Upper lobe of left lung (tissue), 6 donors: ENCODE data around the gene SDK1. TPM values are rescaled to one million over a fixed set of nuclear protein-coding genes. Genes with fewer than 3 reads are reported as not detected.

Experiments
- ATAC-seq, 2 donors: fragments of 200-7000 bp; cut with Tn5 transposase; one replicate each; pipeline ENCODE4 v1.9.1; 2022; ENCODE audit warnings: mild to moderate bottlenecking in 2 of 2, moderate library complexity in 2 of 2; ENCODE audit not compliant: low FRiP score in 2 of 2
- DNase-seq, 2 donors: peaks; one replicate each; pipeline ENCODE4 v3.0.0-alpha.2; 2019 to 2020
- H3K27ac ChIP-seq, 4 donors: fragments of 200-600 bp; sonication (generic); one replicate each; pipeline ENCODE4 v1.5.1; 2016 to 2019
- H3K27me3 ChIP-seq, 4 donors: fragments of 200-600 bp; sonication (generic); one replicate each; pipeline ENCODE4 v1.5.1; 2017 to 2019
- H3K36me3 ChIP-seq, 4 donors: fragments of 200-600 bp; sonication (generic); one replicate each; pipeline ENCODE4 v1.5.1; 2016 to 2019
- H3K4me1 ChIP-seq, 4 donors: fragments of 200-600 bp; sonication (generic); one replicate each; pipeline ENCODE4 v1.5.1; 2018 to 2019
- H3K4me3 ChIP-seq, 4 donors: fragments of 200-600 bp; sonication (generic); one replicate each; pipeline ENCODE4 v1.5.1; 2017 to 2019; ENCODE audit warnings: mild to moderate bottlenecking in 2 of 4, moderate library complexity in 1 of 4
- H3K9me3 ChIP-seq, 4 donors: fragments of 200-600 bp; sonication (generic); one replicate each; pipeline ENCODE4 v1.5.1; 2018 to 2019
- CTCF ChIP-seq, 6 experiments: fragments of 450-650 bp in 4 of 6; fragments of 200-600 bp in 2 of 6; sonication (generic) in 2 of 6; IDR thresholded peaks; one replicate each; pipeline ENCODE4 v1.5.1; 2016 to 2019; ENCODE audit warnings: antibody characterized with exemption in 6 of 6
- EP300 ChIP-seq, 4 donors: sonication (generic); formaldehyde crosslinking; IDR thresholded peaks; one replicate each; pipeline ENCODE4 v1.5.1; 2017; ENCODE audit warnings: antibody characterized with exemption in 4 of 4, control low read depth in 2 of 4
- POLR2A ChIP-seq, 4 donors: fragments of 450-650 bp; IDR thresholded peaks; one replicate each; pipeline ENCODE4 v1.5.1; 2016 to 2017; ENCODE audit warnings: antibody characterized with exemption in 4 of 4, mild to moderate bottlenecking in 2 of 4
- POLR2AphosphoS5 ChIP-seq, 2 donors: sonication (generic); formaldehyde crosslinking; IDR thresholded peaks; one replicate each; pipeline ENCODE4 v1.5.1; 2017; ENCODE audit warnings: antibody characterized with exemption in 2 of 2
- WGBS, 2 donors: methylation state at CpG; one replicate each; pipeline ENCODE4 v1.1.5; 2017 to 2018; 5-methylcytosine and 5-hydroxymethylcytosine counted together
- total RNA-seq, 6 donors: library from RNA; depleted of rRNA in 4 of 6; stranded (reverse); fragments of >200 nt in 4 of 6; gene quantifications; one replicate each; pipeline versions ENCODE4 v1.1.0 to v1.2.1, GENCODE V29; 2016 to 2021
- donor health status: DM: no; HTN: no; CAD: no; lungs with moderate emphysema.
- donor health status: DM: no; HTN: yes; CAD: no; lungs with severe emphysema.

The SDK1 gene
- total RNA-seq, 6 donors from 2014 or later, result 9.3 to 90.1 (median 11.8) TPM

DNA sequence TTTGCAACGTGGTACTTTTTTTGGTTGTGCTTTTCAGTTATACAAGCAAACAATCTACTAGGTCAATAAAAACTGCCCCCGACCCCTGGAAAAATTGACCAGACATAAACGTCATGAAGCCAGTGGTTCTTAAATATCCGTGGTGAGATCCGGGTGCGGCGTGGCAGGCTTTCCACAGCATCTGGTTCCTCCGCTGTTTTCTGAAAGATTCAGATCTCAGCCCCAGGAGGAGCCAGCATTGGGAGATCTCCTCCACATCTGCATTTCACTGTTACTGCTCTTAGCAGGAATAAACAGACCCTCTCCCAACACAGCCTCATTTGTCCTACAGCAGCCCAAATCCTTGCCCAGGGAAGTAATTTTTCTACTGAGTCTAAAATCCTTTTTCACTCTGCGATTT lies 716.7 kb downstream of the SDK1 start:
- Histone ChIP-seq H3K27me3 (no peaks in the 10 kb centered on the region), H3K4me3 (no peak overlapping the region), H3K36me3 (no peaks in the 10 kb centered on the region), H3K9me3 (peaks cover 0 to 10% (median 7%) of the 10 kb centered on the region in 4 donors), H3K4me1 (peaks cover 0 to 7% (median 2%) of the 10 kb centered on the region in 4 donors), H3K27ac (no peak overlapping the region)
- ATAC-seq, result no peak
- 93 to 95% methylated on average over 9 of the region's 9 CpGs for WGBS, 2 donors
- no peak for DNase-seq
- TF ChIP-seq POLR2AphosphoS5 (IDR thresholded peaks at IDR 0.05), result no peak
- TF ChIP-seq CTCF (IDR thresholded peaks at IDR 0.05), result no peak
- no peak for TF ChIP-seq EP300 (IDR thresholded peaks at IDR 0.05)
- TF ChIP-seq POLR2A (IDR thresholded peaks at IDR 0.05), result no peak

GRCh38 chr7:4018601-4019316 lies 717.7 kb downstream of the SDK1 start:
- DNase-seq (no peak), ATAC-seq (no peak)
- Histone ChIP-seq H3K4me1 (peaks cover 0 to 4% (median 1%) of the 10 kb centered on the region in 4 donors), H3K27ac (no peak overlapping the region), H3K27me3 (no peaks in the 10 kb centered on the region), H3K36me3 (no peaks in the 10 kb centered on the region), H3K9me3 (peaks cover 0 to 10% (median 7%) of the 10 kb centered on the region in 4 donors), H3K4me3 (no peak overlapping the region)
- 90% methylated on average over 7 of the region's 7 CpGs for WGBS, 2 donors
- TF ChIP-seq CTCF (IDR thresholded peaks at IDR 0.05) (no peak), POLR2A (IDR thresholded peaks at IDR 0.05) (no peak), EP300 (IDR thresholded peaks at IDR 0.05) (no peak), POLR2AphosphoS5 (IDR thresholded peaks at IDR 0.05) (no peak)

- TF ChIP-seq EP300 (IDR thresholded peaks at IDR 0.05), result no peak
- TF ChIP-seq CTCF (IDR thresholded peaks at IDR 0.05), result no peak
- no peak for TF ChIP-seq POLR2A (IDR thresholded peaks at IDR 0.05)
- no peak for TF ChIP-seq POLR2AphosphoS5 (IDR thresholded peaks at IDR 0.05)
- Histone ChIP-seq H3K27ac (no peak overlapping the region), H3K36me3 (no peaks in the 10 kb centered on the region), H3K4me3 (no peak overlapping the region), H3K9me3 (peaks cover 0 to 10% (median 7%) of the 10 kb centered on the region in 4 donors), H3K4me1 (no peaks in the 10 kb centered on the region), H3K27me3 (no peaks in the 10 kb centered on the region)
- no peak for DNase-seq
- no peak for ATAC-seq
- WGBS, 2 donors, result 88 to 92% methylated on average over 7 to 11 of the region's 11 CpGs
These were observed 719.0 kb downstream of the SDK1 start for GRCh38 chr7:4020086-4020485.

- no peaks in the 10 kb centered on the region for H3K4me1 ChIP-seq
- no peaks in the 10 kb centered on the region for H3K27me3 ChIP-seq
- peaks cover 0 to 10% (median 7%) of the 10 kb centered on the region in 4 donors for H3K9me3 ChIP-seq
- DNase-seq (no peak), ATAC-seq (no peak)
- no peak overlapping the region for H3K27ac ChIP-seq
- TF ChIP-seq CTCF (IDR thresholded peaks at IDR 0.05) (no peak), EP300 (IDR thresholded peaks at IDR 0.05) (no peak), POLR2AphosphoS5 (IDR thresholded peaks at IDR 0.05) (no peak), POLR2A (IDR thresholded peaks at IDR 0.05) (no peak)
- 86 to 89% methylated on average over 5 of the region's 5 CpGs for WGBS, 2 donors
- no peaks in the 10 kb centered on the region for H3K36me3 ChIP-seq
- no peak overlapping the region for H3K4me3 ChIP-seq
These were observed 720.4 kb downstream of the SDK1 start for GRCh38 chr7:4021413-4021812.

GRCh38 chr7:4022265-4022664 lies 721.2 kb downstream of the SDK1 start:
- Histone ChIP-seq H3K27ac (no peak overlapping the region), H3K4me1 (no peaks in the 10 kb centered on the region), H3K27me3 (no peaks in the 10 kb centered on the region), H3K9me3 (peaks cover 0 to 10% (median 7%) of the 10 kb centered on the region in 4 donors), H3K4me3 (no peak overlapping the region), H3K36me3 (no peaks in the 10 kb centered on the region)
- no peak for ATAC-seq
- WGBS, 2 donors, result 62 to 67% methylated on average over 7 of the region's 7 CpGs
- no peak for TF ChIP-seq CTCF (IDR thresholded peaks at IDR 0.05)
- no peak for TF ChIP-seq POLR2AphosphoS5 (IDR thresholded peaks at IDR 0.05)
- TF ChIP-seq POLR2A (IDR thresholded peaks at IDR 0.05), result no peak
- no peak for TF ChIP-seq EP300 (IDR thresholded peaks at IDR 0.05)
- no peak for DNase-seq
